Measurements from ENCODE around the gene VWCE.
"Not testable (repeated sequence)": the region's sequence is repeated elsewhere in the genome, so short reads cannot be mapped to it uniquely, and the experiment has no call there.

DNA sequence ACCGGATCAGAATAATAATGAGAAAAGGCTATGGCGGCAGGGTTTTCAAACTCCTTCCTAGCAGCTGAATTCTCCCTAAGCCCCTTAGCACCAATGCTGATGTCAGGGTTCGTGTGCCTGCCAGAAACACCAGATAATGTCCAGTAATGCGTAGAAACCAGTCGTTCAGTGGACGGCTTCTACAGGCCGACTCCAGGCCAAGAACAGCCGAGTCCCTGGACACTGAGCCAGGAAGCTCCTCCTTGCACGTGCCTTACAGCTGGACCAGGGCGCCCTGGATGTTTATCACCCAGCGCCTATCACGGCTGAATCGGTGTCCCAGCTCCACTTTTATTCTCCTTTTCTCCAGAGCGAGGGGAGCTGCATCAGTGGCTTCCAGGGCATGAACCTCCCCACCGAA lies 64.1 kb downstream of the VWCE start:
- not testable (repeated sequence) for TF ChIP-seq EZH2 (IDR thresholded peaks at IDR 0.05; ENCODE audit: insufficient read depth, poor library complexity, severe bottlenecking); EZH2phosphoT487 (IDR thresholded peaks at IDR 0.05; ENCODE audit: insufficient read depth, low read depth)

Measured in GM23248 (cell line).